ENCODE data around the gene SLC17A2.
"Not testable (repeated sequence)": the region's sequence is repeated elsewhere in the genome, so short reads cannot be mapped to it uniquely, and the experiment has no call there.

The SLC17A2 gene

DNA sequence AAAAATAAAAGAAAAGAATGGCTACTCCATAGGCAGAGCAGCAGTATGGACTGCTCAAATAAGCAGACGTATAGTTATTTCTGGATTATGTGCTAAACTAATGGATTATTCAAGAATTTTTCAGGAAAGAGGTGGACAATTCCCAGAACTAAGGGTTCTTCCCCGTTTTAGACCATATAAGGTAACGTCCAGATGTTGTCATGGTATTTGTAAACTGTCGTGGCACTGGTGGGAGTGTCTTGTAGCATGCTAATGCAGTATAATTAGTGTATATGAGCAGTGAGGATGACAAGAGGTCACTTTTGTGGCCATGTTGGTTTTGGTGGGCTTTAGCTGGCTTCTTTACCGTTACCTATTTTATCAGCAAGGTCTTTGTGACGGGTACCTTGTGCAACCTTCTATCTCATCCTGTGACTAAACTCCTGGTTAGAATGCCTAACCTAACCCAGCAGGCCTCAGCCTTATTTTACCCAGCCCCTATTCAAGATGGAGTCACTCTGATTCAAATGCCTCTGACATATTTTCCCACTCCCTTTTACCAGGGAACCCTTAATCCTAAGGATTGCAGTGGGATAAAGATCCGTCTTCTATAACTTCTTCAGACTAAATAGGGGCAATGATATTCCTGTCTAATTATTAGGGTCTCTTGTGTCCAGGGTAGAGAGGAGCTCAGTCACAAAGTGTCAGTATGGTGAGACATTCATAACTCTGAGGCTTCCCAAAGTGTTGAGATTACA lies 21.0 kb upstream of the SLC17A2 start:
- no peak for DNase-seq (ENCODE audit: low read depth in 1 of 2, low spot score in 1 of 2)

DNA sequence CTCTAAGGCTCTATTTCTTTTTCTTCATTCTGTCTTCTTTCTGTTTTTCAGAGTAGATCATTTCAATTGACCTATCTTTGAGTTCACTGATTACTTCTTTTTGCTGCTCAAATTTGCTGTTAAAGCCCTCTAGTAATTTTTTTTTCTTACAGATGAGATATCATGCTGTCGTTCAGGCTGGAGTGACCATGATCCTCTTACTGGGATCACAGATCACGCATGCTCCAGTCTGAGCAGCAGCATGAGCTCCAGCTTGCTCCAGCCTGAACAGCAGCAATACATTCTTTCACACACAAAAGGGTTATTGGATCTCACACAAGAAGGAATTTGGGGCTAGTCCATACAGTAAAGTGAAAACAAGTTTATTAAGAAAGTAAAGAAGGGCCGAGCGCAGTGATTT lies 19.8 kb upstream of the SLC17A2 start:
- DNase-seq (ENCODE audit: low read depth in 1 of 2, low spot score in 1 of 2) = no peak

DNA sequence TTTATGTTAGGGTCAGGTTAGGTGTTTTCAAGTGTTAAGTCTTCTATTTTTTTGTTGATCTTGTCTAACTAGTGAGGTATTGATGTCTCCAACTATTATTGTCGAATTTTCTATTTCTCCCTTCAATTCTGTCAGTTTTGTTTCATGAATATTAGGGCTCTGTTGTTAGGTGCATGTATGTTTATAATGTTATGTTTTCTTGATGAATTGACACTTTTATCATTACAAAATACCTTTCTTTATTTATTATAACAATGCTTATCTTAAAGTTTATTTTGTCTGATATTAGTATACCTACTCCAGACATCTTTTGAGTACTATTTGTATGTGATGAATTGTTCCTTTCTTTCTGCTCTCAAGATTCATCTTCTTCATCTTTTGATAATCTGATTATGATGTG lies 19.2 kb upstream of the SLC17A2 start:
- no peak for DNase-seq (ENCODE audit: low read depth in 1 of 2, low spot score in 1 of 2)

DNA sequence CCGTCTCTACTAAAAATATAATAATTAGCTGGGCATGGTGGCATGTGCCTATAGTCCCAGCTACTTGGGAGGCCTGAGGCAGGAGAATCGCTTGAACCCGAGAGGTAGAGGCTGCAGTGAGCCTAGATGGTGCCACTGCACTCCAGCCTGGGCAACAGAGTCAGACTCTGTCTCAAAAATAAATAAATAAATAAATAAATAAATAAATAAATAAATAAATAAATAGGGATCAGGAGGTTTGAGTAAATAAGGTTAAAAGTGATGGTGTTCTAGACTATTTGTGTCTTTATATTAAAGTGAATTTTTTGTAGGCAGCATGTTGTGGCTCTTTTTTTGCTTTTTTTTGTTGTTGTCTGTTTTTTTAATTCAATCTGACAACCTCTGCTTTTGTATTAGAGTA lies 17.0 kb upstream of the SLC17A2 start:
- DNase-seq (ENCODE audit: low read depth in 1 of 2, low spot score in 1 of 2) = not testable (repeated sequence)

DNA sequence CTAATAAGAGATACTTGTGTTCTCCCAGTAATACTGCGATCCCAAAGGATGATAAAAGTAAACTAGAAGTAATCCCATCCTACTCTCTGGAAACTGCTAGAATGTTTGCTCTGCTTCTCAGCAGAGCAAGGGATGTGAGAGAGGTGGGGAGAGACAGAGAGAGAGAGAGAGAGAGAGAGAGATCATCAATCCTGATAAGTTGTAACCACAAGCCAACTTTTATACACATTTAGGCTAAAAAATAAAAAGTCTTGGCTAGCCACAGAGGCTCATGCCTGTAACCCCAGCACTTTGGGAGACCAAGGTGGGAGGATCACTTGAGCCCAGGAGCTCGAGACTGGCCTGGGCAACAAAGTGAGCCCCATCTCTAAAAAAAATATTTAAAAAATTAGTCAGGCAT lies 16.1 kb upstream of the SLC17A2 start:
- DNase-seq (ENCODE audit: low read depth in 1 of 2, low spot score in 1 of 2) = no peak

DNA sequence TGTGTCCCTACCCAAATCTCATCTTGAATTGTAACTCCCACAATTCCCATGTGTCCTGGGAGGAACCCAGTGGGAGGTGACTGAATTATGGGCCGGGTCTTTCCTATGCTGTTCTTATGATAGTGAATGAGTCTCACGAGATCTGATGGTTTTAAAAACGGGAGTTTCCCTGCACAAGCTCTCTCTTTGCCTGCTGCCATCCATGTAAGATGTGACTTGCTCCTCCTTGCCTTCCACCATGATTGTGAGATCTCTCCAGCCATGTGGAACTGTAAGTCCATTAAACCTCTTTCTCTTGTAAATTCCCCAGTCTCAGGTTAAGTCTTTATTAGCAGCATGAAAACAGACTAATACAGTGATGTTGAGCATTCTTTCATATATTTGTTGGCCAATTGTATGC lies 15.2 kb upstream of the SLC17A2 start:
- not testable (repeated sequence) for DNase-seq (ENCODE audit: low read depth in 1 of 2, low spot score in 1 of 2)

DNA sequence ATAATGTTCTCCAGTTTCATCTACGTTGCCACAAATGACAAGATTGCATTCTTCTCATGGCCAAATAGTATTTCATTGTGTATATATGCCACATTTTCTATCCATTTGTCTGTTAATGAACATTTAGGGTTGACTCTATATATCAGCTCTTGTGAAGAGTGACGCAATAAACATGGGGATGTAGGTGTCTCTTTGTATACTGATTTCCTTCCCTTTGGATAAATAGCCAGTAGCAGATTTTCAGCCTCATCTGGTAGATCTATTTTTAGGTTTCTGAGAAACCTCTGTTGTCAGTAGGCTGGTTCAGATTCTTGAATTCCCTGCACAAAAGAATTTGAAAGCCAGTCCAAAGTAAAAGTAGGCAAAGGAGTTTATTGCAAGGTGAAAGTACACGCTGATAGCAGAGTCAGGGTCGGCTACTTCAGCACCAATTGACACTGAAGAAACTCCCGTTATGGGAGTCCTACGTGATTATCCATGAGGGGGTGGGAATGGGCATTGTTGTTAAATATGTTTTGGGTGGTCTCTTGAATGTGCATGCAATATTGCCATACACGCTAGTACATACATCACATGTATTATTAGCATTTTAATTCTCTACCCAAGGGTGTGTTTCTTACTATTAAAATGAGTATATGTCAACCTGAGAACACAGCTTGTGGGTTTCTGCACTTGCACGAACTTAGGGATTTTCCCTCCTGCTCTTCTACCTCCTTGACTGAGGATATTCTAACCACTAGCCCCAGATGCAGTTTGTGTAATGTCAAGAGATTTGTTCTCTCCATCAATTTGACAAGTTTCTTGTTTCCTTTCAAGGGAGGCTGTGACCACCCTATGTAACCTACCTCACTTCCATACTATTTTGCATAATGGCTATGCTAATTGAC lies 14.4 kb upstream of the SLC17A2 start:
- no peak for DNase-seq (ENCODE audit: low read depth in 1 of 2, low spot score in 1 of 2)

DNA sequence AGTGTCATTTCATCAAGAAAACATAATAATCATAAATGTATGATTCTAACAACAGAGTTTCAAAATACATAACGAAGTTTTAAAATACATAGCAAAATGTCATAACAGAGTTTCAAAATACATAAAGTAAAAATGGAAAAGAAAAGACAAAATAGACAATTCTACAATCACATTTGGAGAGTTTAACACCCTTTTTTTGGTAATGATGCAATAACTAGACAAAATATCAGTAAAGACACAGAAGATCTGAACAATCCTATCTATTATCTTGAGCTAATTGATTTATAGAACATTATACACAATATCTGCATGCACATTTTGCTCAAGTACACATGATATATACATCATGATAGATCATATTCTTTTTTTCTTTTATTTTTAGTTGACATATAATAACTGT lies 13.4 kb upstream of the SLC17A2 start:
- DNase-seq (ENCODE audit: low read depth in 1 of 2, low spot score in 1 of 2) = no peak

DNA sequence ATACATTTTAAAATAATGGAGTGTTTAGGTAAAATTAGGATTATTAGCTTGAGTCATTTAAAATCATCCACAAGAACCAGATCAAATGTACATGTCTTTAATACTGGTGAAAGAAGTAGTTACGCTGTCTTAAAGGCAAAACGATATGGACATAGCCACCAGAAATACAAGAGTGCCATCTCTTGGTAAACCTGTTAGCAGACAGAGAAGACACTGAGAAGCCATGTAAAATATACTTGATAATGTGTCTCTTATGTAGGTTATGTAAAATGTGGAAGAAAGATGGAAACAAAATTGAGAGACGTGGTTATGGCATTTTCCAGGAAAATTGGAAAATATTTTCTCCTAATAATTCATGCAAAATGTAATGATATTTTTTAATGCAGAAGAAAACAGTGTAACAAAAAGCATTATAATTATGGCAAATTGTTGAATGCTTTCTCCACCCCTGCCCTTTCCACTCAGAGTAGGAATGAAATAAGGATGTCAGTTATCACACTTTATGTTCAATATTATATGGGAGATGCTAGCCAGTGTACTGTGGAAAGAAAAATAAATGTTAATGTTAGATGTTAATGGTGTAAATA lies 12.2 kb upstream of the SLC17A2 start:
- DNase-seq (ENCODE audit: low read depth in 1 of 2, low spot score in 1 of 2) = no peak

DNA sequence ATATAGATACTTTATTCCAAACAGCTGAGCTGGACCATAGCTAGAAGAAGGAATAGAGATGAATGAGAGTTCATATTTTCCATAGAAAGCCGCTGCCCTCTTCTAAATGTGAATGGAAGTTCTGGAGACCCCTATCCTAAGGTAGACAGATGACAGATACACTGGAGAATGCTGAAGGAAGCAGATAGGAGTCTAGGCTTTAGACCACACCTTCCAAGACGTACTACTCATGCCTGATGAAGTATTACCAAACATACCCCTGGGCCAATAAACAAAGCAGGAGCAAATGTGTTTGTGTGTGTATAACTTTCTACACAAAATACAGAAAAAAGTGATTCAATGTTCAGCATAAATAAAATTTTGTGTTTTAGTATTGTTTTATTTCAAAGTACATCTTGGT lies 9.1 kb upstream of the SLC17A2 start:
- no peak for DNase-seq (ENCODE audit: low read depth in 1 of 2, low spot score in 1 of 2)

DNA sequence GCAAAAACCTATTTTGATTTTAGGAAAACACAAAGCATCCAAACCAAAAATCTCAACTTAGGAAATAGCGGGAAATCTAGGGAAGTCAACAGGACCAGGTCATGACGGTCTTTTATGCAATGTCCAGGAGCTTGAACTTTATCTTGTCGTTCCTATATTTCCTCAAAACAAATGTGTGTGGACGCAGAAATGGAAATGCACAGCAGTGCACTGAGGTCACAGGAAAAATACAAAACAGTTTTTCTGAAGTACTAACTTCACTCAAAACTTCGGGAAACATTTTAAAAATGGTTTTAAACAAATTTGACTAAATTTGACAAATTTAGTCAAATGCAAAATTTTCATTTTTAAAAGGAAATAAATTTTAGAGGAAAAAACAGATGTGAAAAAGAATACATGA lies 5.5 kb upstream of the SLC17A2 start:
- no peak for DNase-seq (ENCODE audit: low read depth in 1 of 2, low spot score in 1 of 2)

DNA sequence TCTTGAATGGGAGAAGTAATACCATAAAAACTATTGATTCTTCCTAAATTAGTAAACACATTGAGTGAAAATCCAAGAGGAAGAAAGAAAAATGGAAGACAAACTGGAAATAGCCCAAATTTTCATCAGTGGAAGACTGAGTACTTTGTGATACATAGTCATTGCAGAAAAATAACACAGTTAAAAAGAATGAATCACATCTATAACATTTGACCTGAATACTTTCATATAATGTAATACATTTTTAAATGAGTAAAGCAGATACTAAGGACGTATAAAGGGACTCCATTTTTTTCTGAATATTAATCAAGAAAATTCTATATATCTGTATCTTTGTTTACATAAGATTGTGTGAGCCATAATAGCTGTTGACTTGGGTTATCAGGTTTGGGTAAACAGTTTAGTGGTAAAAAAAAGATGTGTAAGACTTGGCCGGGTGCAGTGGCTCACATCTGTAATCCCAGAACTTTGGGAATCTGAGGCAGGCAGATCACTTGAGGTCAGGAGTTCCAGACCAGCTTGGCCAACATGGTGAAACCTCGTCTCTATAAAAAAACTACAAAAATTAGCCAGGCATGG lies 4.3 kb upstream of the SLC17A2 start:
- no peak for DNase-seq (ENCODE audit: low read depth in 1 of 2, low spot score in 1 of 2)

DNA sequence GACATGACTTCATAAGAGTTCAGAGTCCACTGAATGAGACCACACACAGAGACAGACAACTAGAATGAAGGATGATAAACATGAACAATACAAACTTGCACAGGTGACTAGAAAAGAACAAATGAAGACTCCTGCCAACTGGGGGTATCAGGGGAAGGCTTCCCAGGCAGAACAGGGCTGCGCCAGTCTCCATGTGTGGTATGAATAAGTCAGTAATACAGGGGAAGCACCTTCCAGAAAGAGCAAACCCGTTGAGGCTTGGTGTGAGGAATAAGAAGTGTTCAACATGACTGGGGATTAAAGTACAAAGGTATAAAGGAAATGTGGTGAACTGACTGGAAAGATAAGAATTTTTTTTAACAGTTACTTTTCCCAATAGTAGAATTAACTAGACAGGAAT lies 3.7 kb upstream of the SLC17A2 start:
- DNase-seq (ENCODE audit: low read depth in 1 of 2, low spot score in 1 of 2) = no peak

DNA sequence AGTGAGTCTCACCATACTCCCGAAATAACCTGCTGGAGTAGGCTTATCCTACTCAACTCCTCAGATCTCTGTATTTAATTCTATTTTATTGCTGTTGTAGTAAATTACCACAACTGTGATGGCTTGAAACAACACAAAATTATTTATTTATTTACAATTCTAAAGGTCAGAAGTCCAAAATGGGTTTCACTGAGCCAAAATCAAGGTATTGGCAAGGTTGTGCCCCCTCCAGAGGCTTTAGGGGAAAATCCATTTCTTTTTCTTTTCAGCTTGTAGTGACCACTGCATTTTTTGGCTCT lies 869 bp upstream of the SLC17A2 start:
- DNase-seq (ENCODE audit: low read depth in 1 of 2, low spot score in 1 of 2) = no peak

DNA sequence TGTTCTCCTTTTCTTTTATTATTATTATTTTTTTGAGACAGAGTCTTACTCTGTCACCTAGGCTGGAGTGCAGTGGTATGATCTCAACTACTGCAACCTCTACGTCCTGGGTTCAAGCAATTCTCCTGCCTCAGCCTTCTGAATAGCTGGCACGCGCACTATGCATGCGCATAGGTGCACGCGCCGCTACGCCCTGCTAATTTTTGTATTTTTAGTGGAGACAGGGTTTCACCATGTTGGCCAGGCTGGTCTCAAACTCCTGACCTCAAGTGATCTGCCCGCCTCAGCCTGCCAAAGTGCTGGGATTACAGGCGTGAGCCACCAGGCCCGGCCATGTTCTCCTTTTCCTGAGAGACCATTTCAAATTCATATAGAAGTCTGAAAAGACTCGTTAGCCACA lies 706 bp downstream of the SLC17A2 start:
- DNase-seq (ENCODE audit: low read depth in 1 of 2, low spot score in 1 of 2) = not testable (repeated sequence)

DNA sequence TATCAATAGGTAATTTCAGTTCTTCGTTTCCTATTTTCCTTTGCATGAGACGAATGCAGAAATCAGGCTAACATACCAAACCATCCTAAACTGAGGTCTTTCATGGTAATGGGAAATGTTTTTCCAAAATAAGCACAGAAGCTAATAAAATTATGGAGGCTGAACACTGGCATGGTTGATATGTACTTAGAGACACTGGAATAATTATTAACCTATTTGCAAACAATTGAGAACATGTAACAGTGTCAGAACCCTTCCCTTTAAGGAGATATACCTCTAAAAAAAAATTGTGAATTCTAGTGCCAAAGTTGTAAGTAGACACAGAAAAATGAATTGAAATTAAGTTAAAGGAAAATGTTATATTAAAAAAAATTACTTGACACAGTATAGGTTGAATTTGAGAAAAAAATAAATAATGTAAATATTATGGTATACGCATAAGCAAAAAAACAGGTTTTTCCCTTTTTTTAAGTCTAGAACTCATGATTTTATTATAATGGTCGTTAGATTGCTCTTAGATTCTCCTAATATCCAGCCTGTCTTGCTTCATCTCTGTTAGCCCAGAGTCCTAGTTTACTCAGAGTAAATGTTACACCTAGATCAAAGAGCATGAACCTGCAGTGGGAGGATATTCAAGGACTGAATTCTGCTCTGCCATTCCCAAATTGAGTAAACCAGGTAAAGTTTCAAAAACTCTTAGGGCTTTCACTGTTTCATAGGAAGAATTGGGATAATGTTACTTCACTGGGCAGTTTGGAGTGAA lies 1.7 kb downstream of the SLC17A2 start:
- DNase-seq (ENCODE audit: low read depth in 1 of 2, low spot score in 1 of 2) = no peak

DNA sequence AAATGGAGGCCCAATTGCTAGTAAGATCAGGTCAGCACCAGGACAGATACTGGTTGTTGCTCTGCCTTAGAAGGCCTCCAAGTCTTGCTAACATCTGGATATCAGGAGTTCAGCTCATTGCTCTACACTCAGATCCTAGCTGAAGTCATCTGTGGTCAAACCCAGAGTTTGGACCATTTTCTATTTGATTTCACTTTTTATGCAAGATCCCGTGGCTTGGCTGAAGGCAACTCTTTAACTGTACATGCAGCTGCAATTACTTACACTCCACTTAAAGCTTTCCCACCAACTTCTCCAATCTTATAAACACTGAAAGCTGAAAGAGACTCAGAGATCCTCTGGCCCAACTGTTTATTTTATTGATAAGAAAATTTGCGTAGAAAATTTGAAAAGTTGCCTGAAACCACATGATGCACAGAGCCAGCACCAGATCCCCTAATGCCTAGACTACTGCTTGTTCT lies 2.7 kb downstream of the SLC17A2 start:
- no peak for DNase-seq (ENCODE audit: low read depth in 1 of 2, low spot score in 1 of 2)

DNA sequence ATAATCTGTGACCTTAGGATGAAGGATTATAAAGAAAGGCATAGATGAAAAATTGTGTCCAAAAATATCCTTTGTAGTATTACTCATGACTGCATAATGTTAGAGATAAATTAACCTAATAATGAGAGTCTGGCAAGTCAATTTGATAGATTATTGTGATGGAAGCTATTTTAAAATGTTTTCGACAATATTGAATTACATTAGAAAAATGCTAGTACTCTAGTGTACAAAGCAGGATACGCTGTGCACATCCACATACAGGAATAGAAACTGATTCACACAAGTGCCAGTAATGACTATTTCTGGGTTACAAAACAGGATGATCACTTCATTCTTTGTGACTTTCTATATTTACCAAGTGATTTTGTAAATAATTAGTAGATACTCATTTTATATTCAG lies 3.3 kb downstream of the SLC17A2 start:
- no peak for DNase-seq (ENCODE audit: low read depth in 1 of 2, low spot score in 1 of 2)

DNA sequence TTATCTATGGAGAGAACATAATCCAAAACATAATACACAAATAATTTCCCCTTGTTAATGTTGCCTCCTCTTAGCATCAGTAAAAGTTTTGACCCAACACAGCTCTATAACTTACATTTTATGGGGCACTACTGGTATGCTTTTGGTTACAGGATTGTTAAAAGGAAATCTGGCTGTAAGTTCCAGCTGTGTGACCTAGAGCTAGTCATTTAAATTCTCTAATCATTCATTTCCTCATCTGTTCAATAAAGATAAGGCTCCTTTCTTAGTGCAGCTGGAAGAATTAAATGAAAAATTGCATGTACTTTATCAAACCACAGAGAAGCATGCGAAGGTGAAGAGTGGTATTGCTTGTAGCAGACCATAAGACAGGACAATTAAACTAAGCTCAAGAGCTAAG lies 4.6 kb downstream of the SLC17A2 start:
- DNase-seq (ENCODE audit: low read depth in 1 of 2, low spot score in 1 of 2) = no peak

DNA sequence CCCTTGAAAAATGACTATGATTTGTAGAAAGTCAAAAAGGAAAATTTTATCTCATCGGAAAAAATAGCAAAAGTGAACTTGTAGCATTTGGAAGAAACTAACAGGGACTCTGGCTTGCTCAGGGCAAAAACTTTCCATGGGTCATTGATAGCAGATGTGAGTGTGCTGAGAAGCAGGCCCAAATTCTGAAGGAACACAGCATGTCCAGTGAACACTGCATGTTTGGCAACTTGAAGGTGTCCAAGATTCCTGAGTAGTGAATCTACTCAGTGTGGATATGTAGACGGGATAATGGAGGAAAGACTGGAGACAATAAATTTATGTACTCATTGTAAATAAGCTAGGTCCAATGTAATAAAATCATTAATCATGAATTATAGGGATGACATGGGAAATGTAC lies 8.2 kb downstream of the SLC17A2 start:
- DNase-seq (ENCODE audit: low read depth in 1 of 2, low spot score in 1 of 2) = no peak

DNA sequence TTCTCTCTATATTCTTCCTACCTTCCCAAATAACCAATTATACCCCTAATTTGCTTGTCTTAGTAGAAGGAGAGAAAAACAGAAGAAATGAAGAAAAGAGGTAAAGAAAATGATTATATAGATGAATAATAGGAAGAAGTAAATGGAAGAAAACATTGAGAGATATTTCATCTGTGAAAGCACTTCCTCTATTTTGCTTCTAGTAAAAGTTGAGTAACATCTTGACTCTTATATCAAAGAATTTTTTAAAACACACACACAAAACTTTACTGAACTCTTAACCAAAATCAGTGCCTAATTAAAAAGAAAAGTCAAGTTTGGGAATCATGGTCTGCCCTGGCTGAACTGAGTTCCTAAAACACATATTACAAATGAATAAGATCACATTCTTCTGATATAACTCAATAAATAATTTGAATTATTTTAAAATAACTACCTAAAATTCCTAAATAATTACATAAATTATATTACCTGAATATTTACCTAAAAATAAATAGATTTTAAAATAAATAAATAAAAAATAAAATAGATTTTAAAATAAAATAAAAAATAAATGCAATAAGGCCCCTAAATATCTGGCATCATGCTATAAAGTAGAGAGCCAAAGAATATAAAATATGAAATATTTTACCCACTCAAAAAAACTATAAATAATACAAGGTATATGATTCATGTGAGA lies 8.8 kb downstream of the SLC17A2 start:
- no peak for DNase-seq (ENCODE audit: low read depth in 1 of 2, low spot score in 1 of 2)
